HepG2 (cell line): ENCODE data around the gene EPC2.

Experiments used
- CTCF ChIP-seq: sonication (generic); formaldehyde crosslinking; IDR thresholded peaks from 2 replicates; pipeline ENCODE4 v1.5.0; 2020; ENCODE audit warnings: mild to moderate bottlenecking, missing genetic modification reagents, moderate library complexity
- ZNF350 ChIP-seq: sonication (generic); formaldehyde crosslinking; IDR thresholded peaks from 2 replicates; pipeline ENCODE4 v1.4.0; 2020; ENCODE audit warnings: mild to moderate bottlenecking, low read depth, missing genetic modification reagents, borderline replicate concordance

GRCh38 chr2:148616662-148617061, 27.9 kb upstream of the EPC2 start:
- TF ChIP-seq CTCF (CRISPR knock-in tag) (no peak), ZNF350 (CRISPR knock-in tag) (no peak)
